ENCODE measurements around the gene RGS6.

The RGS6 gene

DNA sequence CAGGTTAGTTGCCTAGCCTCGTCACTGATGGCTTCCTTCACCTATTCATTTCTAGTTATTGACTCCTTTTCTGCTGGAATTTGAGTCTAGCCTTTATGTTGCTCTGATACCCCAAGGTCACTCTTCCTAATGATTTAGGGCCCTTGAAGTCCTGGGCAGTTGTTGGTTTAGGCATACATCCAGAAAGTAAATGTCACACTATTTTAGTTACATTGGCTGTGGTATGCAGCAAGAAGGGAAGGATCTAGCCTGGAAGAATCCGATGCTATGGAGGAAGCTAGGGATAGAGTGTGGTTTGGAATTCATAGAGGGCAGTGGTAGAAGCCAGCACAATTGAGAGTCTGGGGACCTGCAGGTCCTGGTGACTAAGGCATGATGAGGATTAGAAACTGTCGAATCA lies 38.0 kb downstream of the RGS6 start:
- no peak overlapping the region for H3K4me3 ChIP-seq (ENCODE audit: low read depth, low read length)
- no peak for TF ChIP-seq CTCF (IDR thresholded peaks at IDR 0.05; ENCODE audit: low read depth, low read length)

DNA sequence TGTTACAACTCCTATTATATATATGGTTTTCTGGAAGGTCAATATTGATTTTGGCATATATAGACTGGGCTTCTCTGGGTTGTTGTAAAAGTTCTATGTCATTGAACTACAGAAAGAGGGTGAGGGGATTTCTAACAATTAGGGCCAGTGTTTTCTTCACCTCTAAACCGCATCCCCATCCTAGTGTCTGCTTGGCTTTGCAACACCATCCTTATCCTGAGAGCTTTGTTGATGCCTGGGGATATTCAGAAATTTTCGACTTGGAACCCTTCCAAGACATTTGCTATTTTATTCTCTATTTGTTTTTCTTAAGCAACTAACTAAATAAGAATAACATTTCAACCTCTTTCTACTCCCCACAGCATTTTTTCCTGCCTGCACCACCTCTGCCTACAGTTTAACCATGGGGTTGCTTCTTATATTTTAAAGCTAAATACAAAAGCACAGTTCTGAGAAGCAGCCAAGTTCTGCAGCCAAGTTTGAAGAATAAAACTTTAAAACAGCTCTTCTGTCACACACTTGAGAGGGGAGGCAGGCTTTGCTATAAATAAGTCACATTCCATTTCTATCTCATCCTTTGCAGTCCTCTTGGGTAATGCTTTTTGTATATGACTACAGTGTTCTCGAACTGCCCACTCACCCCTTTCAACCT lies 53.4 kb downstream of the RGS6 start:
- TF ChIP-seq CTCF (IDR thresholded peaks at IDR 0.05; ENCODE audit: low read depth, low read length): no peak
- no peak overlapping the region for H3K4me3 ChIP-seq (ENCODE audit: low read depth, low read length)

DNA sequence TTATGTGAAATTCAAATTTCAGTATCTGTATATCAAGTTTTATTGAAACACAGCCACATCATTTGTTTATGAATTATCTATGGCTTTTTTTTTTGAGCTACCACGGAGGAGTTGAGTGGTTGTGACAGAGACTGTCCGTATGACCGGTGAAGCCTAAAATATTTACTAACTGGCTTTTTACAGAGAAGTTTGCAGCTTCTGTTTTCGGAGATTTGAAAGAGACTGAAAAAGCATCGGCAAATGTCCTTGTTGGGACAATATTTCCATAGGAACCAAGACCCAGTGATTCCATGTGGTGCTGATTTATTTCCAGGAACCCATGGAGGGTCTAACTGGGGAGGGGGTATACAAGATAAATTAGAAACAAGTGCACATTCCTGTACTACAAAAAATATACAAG lies 56.2 kb downstream of the RGS6 start:
- TF ChIP-seq CTCF (IDR thresholded peaks at IDR 0.05; ENCODE audit: low read depth, low read length): no peak
- no peak overlapping the region for H3K4me3 ChIP-seq (ENCODE audit: low read depth, low read length)

GRCh38 chr14:71988939-71989338 lies 56.7 kb downstream of the RGS6 start:
- no peak for TF ChIP-seq CTCF (IDR thresholded peaks at IDR 0.05; ENCODE audit: low read depth, low read length)
- H3K4me3 ChIP-seq (ENCODE audit: low read depth, low read length): no peak overlapping the region

GRCh38 chr14:71994416-71994815 lies 62.2 kb downstream of the RGS6 start:
- no peak for TF ChIP-seq CTCF (IDR thresholded peaks at IDR 0.05; ENCODE audit: low read depth, low read length)

GRCh38 chr14:71995741-71996140 lies 63.5 kb downstream of the RGS6 start:
- no peak for TF ChIP-seq CTCF (IDR thresholded peaks at IDR 0.05; ENCODE audit: low read depth, low read length)
- no peak overlapping the region for H3K4me3 ChIP-seq (ENCODE audit: low read depth, low read length)

More at GRCh38 chr14:71994416-71994815, 62.2 kb downstream of the RGS6 start:
- no peak overlapping the region for H3K4me3 ChIP-seq (ENCODE audit: low read depth, low read length)

DNA sequence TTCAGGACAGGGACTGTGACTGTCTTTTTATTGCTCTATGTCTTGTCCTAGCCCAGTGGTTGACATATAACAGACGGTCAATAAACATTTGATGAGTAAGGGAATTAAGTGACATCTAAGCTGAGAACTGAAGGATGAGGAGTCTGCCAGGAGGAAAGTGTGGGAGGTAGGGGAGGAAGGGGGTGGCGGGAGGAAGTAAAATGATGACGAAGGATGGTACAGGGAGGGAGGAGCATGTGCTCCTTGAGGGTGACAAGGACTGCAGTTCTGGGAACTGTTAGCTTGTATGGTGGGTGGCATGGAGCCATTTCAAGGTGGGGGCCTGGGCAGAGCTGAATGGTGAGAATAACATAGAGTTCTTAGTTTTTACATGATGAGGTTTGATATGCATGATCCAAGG lies 64.4 kb downstream of the RGS6 start:
- H3K4me3 ChIP-seq (ENCODE audit: low read depth, low read length): no peak overlapping the region
- TF ChIP-seq CTCF (IDR thresholded peaks at IDR 0.05; ENCODE audit: low read depth, low read length): no peak

All from WI38 (cell line).